Muscle of leg (tissue), 11 donors: ENCODE data around the gene EMD. TPM values are rescaled to one million over a fixed set of nuclear protein-coding genes. Genes with fewer than 3 reads are reported as not detected.
A peak's percentile ranks its signal among the peaks of the same experiment; 100 is the strongest.
"Not testable (repeated sequence)": the region's sequence is repeated elsewhere in the genome, so short reads cannot be mapped to it uniquely, and the experiment has no call there.

Experiments
- DNase-seq: peaks from one replicate; pipeline ENCODE4 v3.0.0; 2013
- H3K27ac ChIP-seq: one replicate; pipeline ENCODE4 v1.5.1; 2013; ENCODE audit warnings: mild to moderate bottlenecking, low read length, control low read depth
- H3K27me3 ChIP-seq: one replicate; pipeline ENCODE4 v1.6.1; 2013; ENCODE audit warnings: low read length; ENCODE audit not compliant: control insufficient read depth, insufficient read depth
- H3K36me3 ChIP-seq: one replicate; pipeline ENCODE4 v1.6.1; 2013; ENCODE audit warnings: low read length; ENCODE audit not compliant: control insufficient read depth, insufficient read depth
- H3K4me1 ChIP-seq: one replicate; pipeline ENCODE4 v1.6.1; 2013; ENCODE audit warnings: low read length; ENCODE audit not compliant: control insufficient read depth, insufficient read depth
- H3K4me3 ChIP-seq: one replicate; pipeline ENCODE4 v1.5.1; 2013; ENCODE audit warnings: low read length, control low read depth
- H3K9me3 ChIP-seq: replicated peaks from 2 replicates; pipeline ENCODE4 v1.6.1; 2013; ENCODE audit warnings: low read depth, low read length; ENCODE audit not compliant: control insufficient read depth
- WGBS: methylation state at CpG from one replicate; pipeline ENCODE4 v1.1.5; 2013; ENCODE audit warnings: missing lambda C conversion rate; ENCODE audit not compliant: insufficient coverage; 5-methylcytosine and 5-hydroxymethylcytosine counted together
- polyA plus RNA-seq, 8 donors: library from polyadenylated mRNA; unstranded; fragments of 120-200 nt; gene quantifications; one replicate each; pipeline versions ENCODE4 v1.2.1 to v1.2.3, GENCODE V29; 2013; ENCODE audit warnings: inconsistent platforms in 1 of 8, low replicate concordance in 1 of 8; ENCODE audit not compliant: insufficient read length in 8 of 8, insufficient read depth in 1 of 8
- total RNA-seq: library from RNA; stranded (reverse); fragments of 120-200 nt; gene quantifications from one replicate; pipeline ENCODE4 v1.2.4, GENCODE V29; 2013

EMD gene
- total and polyA plus RNA-seq, 9 donors = 8.7 to 66.7 (median 54.8) TPM

DNA sequence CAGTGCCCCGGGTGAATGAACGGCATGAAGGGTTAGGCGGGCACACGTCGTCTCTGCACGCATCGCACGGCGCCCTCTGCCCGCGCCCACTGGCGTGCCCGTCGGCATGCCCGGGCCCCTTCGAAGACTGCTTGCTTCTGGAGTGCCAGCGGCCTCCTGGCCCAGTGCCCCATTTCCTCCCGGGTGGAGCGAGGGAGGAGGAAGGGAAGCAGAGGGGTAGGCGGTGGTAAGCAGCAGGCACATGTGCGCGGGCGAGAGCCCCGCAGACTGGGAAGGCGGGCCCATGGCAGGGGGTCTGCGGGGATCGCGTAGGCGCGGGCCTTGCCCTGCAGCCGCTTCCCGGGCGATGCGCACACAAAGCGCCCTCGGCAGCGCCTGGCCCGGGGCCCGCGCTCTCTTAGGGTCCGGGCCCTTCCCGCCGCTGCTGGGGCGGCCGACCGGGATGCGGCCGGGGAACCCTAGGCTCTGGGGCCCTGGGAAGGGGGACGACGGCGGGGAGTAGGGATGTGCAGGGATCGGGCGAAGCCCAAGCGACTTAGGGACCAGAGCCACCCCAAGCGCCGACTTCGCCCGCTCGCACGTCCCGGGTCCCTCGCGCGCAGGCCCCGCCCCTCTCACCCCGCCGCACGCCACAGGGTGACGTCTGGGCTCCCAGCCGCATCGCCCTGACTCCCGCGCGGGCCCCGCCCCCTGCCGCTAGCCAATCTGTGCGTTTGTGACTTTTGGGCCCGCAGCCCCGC, 866 bp upstream of the EMD start:
- H3K36me3 ChIP-seq = peaks cover 6% of the 10 kb centered on the region
- H3K9me3 ChIP-seq = no peaks in the 10 kb centered on the region
- WGBS = 33% methylated on average over 78 of the region's 79 CpGs
- peaks cover 30% of the 10 kb centered on the region for H3K4me1 ChIP-seq
- H3K4me3 ChIP-seq = peak overlapping the region; percentile 43
- peak overlapping the region; percentile 95 for H3K27ac ChIP-seq
- no peaks in the 10 kb centered on the region for H3K27me3 ChIP-seq
- peak; percentile 72 for DNase-seq

DNA sequence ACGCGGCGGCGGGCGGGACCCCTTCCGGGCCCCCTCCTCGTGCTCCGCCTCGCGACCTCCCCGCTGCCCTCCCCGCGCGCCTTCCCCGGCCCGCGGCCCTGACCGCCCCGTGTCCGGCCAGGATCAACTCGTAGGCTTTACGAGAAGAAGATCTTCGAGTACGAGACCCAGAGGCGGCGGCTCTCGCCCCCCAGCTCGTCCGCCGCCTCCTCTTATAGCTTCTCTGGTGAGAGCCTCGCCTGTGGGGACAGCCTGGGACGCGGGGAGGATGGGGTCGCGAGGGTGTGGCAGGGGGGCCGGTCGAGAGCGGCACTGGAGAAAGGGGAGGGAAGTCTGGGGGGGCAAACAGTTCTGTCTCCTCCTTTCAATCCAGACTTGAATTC, 465 bp downstream of the EMD start:
- peak overlapping the region; percentile 93 for H3K27ac ChIP-seq
- H3K4me3 ChIP-seq = peak overlapping the region; percentile 76
- peaks cover 6% of the 10 kb centered on the region for H3K36me3 ChIP-seq
- H3K27me3 ChIP-seq = no peaks in the 10 kb centered on the region
- 38% methylated on average over 27 of the region's 38 CpGs for WGBS
- H3K4me1 ChIP-seq = peaks cover 28% of the 10 kb centered on the region
- no peaks in the 10 kb centered on the region for H3K9me3 ChIP-seq
- DNase-seq = no peak

DNA sequence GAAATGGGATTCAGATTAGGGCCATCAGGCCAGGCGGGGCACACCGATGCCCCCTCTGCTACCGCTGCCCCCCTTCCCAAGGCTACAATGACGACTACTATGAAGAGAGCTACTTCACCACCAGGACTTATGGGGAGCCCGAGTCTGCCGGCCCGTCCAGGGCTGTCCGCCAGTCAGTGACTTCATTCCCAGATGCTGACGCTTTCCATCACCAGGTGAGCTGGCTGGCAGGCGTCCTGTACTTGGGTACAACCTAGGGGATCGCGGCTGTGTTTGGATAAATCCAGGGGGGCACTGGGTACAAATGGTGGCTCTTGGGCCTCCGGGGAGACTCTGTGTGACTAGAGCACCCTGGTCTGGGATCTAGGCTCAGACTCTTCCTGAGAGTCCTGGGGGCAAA, 1.1 kb downstream of the EMD start:
- Histone ChIP-seq H3K27me3 (no peaks in the 10 kb centered on the region), H3K9me3 (no peaks in the 10 kb centered on the region), H3K27ac (peak overlapping the region; percentile 93), H3K36me3 (peaks cover 6% of the 10 kb centered on the region), H3K4me3 (peak overlapping the region; percentile 76), H3K4me1 (peaks cover 25% of the 10 kb centered on the region)
- no peak for DNase-seq
- WGBS = 52% methylated on average over 10 of the region's 13 CpGs

DNA sequence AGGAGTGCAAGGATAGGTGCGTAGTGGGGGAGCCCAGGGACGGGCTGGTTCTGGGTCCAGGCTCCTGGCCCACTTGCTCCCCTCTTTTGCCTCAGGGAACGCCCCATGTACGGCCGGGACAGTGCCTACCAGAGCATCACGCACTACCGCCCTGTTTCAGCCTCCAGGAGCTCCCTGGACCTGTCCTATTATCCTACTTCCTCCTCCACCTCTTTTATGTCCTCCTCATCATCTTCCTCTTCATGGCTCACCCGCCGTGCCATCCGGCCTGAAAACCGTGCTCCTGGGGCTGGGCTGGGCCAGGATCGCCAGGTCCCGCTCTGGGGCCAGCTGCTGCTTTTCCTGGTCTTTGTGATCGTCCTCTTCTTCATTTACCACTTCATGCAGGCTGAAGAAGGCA, 1.7 kb downstream of the EMD start:
- H3K36me3 ChIP-seq = peaks cover 6% of the 10 kb centered on the region
- WGBS = 83% methylated on average over 11 of the region's 14 CpGs
- H3K4me1 ChIP-seq = peaks cover 23% of the 10 kb centered on the region
- no peaks in the 10 kb centered on the region for H3K9me3 ChIP-seq
- no peak overlapping the region for H3K27ac ChIP-seq
- H3K4me3 ChIP-seq = no peak overlapping the region
- DNase-seq = no peak
- no peaks in the 10 kb centered on the region for H3K27me3 ChIP-seq

DNA sequence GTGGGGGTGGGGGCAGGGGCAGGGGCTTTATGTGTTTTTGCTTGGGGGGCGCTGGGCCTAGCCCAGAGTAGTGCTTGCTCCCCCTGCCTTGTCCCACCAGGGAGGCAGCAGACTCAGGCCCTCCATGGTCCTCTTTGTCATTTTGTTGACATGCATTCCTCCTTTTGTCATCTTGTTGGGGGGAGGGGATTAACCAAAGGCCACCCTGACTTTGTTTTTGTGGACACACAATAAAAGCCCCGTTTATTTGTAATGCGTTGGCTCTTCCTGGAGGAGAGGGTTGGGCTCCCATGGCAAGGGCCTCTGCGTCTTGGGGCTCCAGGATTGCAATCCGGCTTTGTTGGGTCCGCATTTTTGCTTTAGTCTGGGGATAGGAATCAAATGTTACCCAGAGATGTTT, 2.2 kb downstream of the EMD start:
- no peak for DNase-seq
- H3K36me3 ChIP-seq = peaks cover 6% of the 10 kb centered on the region
- peaks cover 23% of the 10 kb centered on the region for H3K4me1 ChIP-seq
- H3K9me3 ChIP-seq = no peaks in the 10 kb centered on the region
- H3K27me3 ChIP-seq = no peaks in the 10 kb centered on the region
- no CpG with 5 or more reads among the region's 6 CpGs for WGBS
- H3K4me3 ChIP-seq = no peak overlapping the region
- H3K27ac ChIP-seq = no peak overlapping the region

DNA sequence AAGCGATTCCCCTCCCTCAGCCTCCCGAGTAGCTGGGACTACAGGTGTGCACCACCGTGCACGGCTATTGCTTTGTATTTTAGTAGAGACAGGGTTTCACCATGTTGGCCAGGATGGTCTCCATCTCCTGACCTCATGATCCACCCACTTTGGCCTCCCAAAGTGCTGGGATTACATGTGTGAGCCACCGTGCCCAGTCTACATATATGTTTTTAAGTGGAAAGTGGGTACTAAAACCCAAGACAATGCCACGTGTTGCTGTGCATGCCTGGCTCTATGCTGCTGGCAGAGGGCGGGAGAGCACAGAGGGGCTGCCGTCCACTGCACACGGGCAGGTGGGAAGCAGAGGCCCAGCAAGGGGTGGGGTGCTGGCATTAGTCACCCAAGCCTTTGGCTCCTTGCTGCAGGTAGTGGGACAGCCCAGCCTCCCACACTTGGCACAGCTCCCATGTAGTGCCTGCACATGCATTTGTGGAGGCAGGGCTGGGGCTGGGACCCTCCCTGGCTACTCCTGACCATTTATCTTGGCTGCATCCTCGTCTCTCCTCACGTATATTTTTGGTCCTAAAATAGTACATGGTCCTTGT, 3.5 kb downstream of the EMD start:
- H3K4me3 ChIP-seq = no peak overlapping the region
- no peak for DNase-seq
- no peaks in the 10 kb centered on the region for H3K27me3 ChIP-seq
- peaks cover 23% of the 10 kb centered on the region for H3K4me1 ChIP-seq
- 77% methylated on average over 7 of the region's 11 CpGs for WGBS
- no peak overlapping the region for H3K27ac ChIP-seq
- no peaks in the 10 kb centered on the region for H3K9me3 ChIP-seq
- H3K36me3 ChIP-seq = peaks cover 6% of the 10 kb centered on the region

DNA sequence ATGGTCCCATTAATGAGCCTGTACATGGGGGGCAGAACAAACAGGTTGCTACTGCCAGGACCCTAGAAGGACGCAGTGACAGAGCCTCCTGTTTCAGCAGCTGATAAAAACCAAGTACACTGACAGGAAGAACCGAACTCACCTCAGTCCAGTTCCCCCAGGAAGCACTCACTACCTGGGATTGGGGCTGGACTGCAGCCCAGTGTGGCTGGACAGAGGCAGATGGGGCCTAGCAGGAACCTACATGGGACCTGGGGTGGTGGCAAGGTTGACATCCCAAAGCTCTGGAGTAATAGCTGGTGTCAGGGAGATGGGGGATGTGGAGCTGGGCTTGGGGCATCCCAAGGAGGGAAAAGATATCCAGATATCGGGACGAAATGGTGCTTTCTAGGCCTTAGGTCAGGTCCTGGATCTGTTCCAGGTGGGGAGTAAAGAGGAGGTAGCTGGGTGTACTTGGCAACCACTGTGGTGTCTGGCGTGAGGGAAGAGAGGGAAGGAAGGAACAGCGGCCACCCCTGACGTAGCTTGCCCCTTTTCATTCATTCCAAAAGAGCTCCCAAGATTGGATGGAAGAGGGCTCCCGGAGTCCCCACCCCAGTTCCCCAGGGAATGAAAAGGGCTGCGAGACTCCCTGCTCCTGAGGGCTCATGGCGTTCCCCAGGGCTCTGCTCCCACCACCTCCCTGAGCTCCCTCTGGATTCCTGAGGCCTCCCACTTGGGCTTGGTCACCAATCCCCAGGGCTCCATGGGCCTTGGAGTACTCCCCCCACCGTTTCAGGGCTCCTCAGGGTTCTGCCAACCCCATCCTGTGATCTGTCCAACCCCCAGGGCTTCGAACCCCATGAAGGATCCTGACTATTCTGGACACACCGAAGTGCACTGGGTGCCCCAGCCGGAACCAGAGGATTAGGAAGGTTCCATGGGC, 4.5 kb downstream of the EMD start:
- peaks cover 6% of the 10 kb centered on the region for H3K36me3 ChIP-seq
- WGBS = 64% methylated on average over 7 of the region's 14 CpGs
- H3K27ac ChIP-seq = no peak overlapping the region
- no peak overlapping the region for H3K4me3 ChIP-seq
- no peaks in the 10 kb centered on the region for H3K9me3 ChIP-seq
- H3K27me3 ChIP-seq = no peaks in the 10 kb centered on the region
- no peak for DNase-seq
- H3K4me1 ChIP-seq = peaks cover 18% of the 10 kb centered on the region

DNA sequence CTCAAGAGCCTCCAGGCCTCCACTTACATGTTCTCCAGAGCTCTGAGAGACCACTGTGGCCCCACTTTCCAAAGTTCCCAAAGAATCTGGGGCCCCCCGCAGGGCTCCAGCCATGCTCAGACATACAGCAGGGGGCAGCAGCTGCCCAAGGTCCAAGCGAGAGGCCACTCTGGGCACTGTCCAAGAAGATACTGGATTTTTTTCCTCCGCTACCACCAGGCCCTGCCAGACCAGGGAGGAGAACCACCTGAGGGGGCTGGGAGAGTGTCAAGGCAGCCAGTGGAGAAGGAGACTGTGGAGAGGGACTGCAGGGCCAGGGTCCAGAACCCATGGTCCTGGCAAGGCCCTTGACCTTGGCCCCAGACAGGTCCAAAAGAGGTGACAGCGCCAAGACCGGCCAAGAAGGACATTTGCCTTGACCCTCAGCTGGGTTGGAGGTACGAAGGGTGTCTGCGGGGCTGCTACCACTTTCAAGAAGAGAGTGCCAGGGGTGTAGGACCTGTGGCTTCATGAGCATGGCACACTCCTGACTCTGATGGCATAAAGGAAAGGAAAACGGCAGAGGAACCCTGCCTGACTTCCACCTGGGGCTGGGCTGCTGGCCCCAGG, 5.3 kb downstream of the EMD start:
- Histone ChIP-seq H3K27ac (no peak overlapping the region), H3K4me3 (no peak overlapping the region), H3K27me3 (no peaks in the 10 kb centered on the region), H3K9me3 (no peaks in the 10 kb centered on the region), H3K4me1 (peaks cover 18% of the 10 kb centered on the region), H3K36me3 (peaks cover 6% of the 10 kb centered on the region)
- 70% methylated on average over 7 of the region's 8 CpGs for WGBS
- no peak for DNase-seq

DNA sequence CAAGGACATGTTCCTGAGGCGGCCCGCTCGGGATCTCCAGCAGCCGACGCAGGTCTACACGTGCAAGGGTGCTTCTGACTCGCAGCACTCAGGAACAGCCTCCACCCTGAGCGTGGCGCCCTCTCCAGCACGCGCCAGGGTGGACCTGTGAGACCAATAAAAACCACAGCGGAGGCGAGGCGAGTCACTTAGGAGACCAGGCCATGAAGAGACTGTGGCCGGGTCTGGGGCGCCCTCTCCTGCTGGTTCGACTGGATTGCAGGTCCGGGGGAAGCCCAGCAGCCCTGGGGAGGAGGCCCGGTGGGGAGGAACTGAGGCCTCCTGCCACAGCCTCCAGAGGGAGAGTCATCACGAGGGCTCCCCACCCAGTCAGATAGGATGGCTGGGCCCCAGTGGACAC, 9.0 kb downstream of the EMD start:
- H3K36me3 ChIP-seq, H3K27me3 ChIP-seq: not testable (repeated sequence)

DNA sequence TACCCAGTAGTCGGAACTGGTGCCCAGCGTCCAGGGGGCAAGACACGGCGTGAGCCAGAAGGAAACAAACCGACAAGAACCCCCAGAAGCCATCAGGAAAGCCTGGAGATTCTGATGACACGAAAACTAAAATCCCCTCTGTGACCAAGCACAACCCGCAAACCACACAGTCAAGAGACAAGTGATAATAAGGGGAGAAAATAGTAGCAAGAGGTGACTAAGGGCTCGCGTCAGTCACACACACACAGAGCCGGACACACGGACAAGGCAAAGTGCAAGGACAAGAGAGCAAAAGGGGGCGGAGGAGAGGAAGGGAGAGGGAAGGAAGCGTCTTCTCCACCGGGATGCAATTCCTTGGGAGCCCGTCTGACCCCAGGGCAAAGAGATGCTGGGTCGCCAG, 9.6 kb downstream of the EMD start:
- not testable (repeated sequence) for H3K9me3 ChIP-seq, H3K27me3 ChIP-seq, H3K36me3 ChIP-seq, DNase-seq, H3K27ac ChIP-seq, H3K4me1 ChIP-seq, H3K4me3 ChIP-seq
- WGBS = no CpG with 5 or more reads among the region's 16 CpGs

More for the DNA sequence above, 9.0 kb downstream of the EMD start:
- H3K27ac ChIP-seq, H3K4me3 ChIP-seq, H3K4me1 ChIP-seq, DNase-seq, H3K9me3 ChIP-seq: not testable (repeated sequence)
- no CpG with 5 or more reads among the region's 20 CpGs for WGBS
